H1 (cell line): ENCODE results near the gene WNT7A. TPM values are rescaled to one million over a fixed set of nuclear protein-coding genes. Genes with fewer than 3 reads are reported as not detected.

ENCODE experiments used
- CTCF ChIA-PET: fragments of 300-600 bp; sonication (Branson Sonifier 250); formaldehyde crosslinking; loops from one replicate; lab custom pipeline; 2021; ENCODE audit not compliant: partially characterized antibody; lab: Charles Lee
- POLR2A ChIA-PET: fragments of 300-600 bp; sonication (Branson Sonifier 250); formaldehyde crosslinking; loops from one replicate; lab custom pipeline; 2021; ENCODE audit warnings: inconsistent platforms; ENCODE audit not compliant: partially characterized antibody; lab: Charles Lee
- DNase-seq, 2 experiments: peaks; one replicate each; pipeline versions ENCODE4 v3.0.0 to v3.0.0-alpha.2; 2010 to 2022; ENCODE audit warnings: low spot score in 2 of 2, low read depth in 1 of 2, mixed read lengths in 1 of 2
- FAIRE-seq: peaks from 2 replicates; lab custom pipeline; 2011; peaks lifted over from hg19 to GRCh38; lab: Jason Lieb, UNC
- H2AFZ ChIP-seq: 2 replicates; pipeline ENCODE4 v1.8.1; 2012; ENCODE audit warnings: low read length, inconsistent platforms
- H2AK5ac ChIP-seq: 2 replicates; pipeline ENCODE4 v1.6.1; 2013; ENCODE audit warnings: low read depth, low read length
- H2BK120ac ChIP-seq: replicated peaks from 2 replicates; pipeline ENCODE3; 2013; ENCODE audit warnings: low read depth, low read length, inconsistent platforms
- H2BK12ac ChIP-seq: 2 replicates; pipeline ENCODE4 v1.6.1; 2013; ENCODE audit warnings: low read depth, low read length
- H2BK15ac ChIP-seq: 2 replicates; pipeline ENCODE4 v1.6.1; 2013; ENCODE audit warnings: low read length
- H2BK20ac ChIP-seq: 2 replicates; pipeline ENCODE4 v1.6.1; 2013; ENCODE audit warnings: low read length
- H2BK5ac ChIP-seq: 2 replicates; pipeline ENCODE4 v1.6.1; 2013; ENCODE audit warnings: low read depth, low read length
- H3K14ac ChIP-seq: 2 replicates; pipeline ENCODE4 v1.6.1; 2013; ENCODE audit warnings: inconsistent platforms; ENCODE audit not compliant: insufficient read length
- H3K18ac ChIP-seq: 2 replicates; pipeline ENCODE4 v1.6.1; 2013; ENCODE audit warnings: low read length; ENCODE audit errors: extremely low read depth
- H3K23ac ChIP-seq: 2 replicates; pipeline ENCODE4 v1.6.1; 2013; ENCODE audit warnings: inconsistent platforms; ENCODE audit not compliant: insufficient read length
- H3K23me2 ChIP-seq: 2 replicates; pipeline ENCODE4 v1.6.1; 2013; ENCODE audit warnings: low read depth, low read length
- H3K27ac ChIP-seq: 2 replicates; pipeline ENCODE4 v1.6.1; 2011; ENCODE audit warnings: low read depth, low read length, inconsistent platforms
- H3K27me3 ChIP-seq, 4 experiments: replicated peaks in 1 of 4; 1 replicate in 1 of 4; 2 replicates in 3 of 4; pipeline versions ENCODE4 v1.6.1 to v1.8.1; 2011 to 2013; ENCODE audit warnings: low read length in 3 of 4, mild to moderate bottlenecking in 3 of 4, inconsistent platforms in 2 of 4, mixed read lengths in 2 of 4, moderate library complexity in 1 of 4; ENCODE audit not compliant: control insufficient read depth in 3 of 4, insufficient read depth in 3 of 4; ENCODE audit errors: extremely low read depth in 1 of 4
- H3K36me3 ChIP-seq, 4 experiments: 2 replicates each; pipeline versions ENCODE4 v1.6.1 to v1.8.1; 2011 to 2013; ENCODE audit warnings: mild to moderate bottlenecking in 4 of 4, low read length in 3 of 4, moderate library complexity in 2 of 4, control low read depth in 1 of 4, inconsistent platforms in 1 of 4; ENCODE audit not compliant: insufficient read depth in 4 of 4, control insufficient read depth in 2 of 4
- H3K4ac ChIP-seq: replicated peaks from 2 replicates; pipeline ENCODE3; 2013; ENCODE audit warnings: low read length, low read depth, mixed read lengths, inconsistent platforms; ENCODE audit not compliant: insufficient read length
- H3K4me1 ChIP-seq, 4 experiments: replicated peaks in 1 of 4; 1 replicate in 1 of 4; 2 replicates in 3 of 4; pipeline versions ENCODE4 v1.6.1 to v1.8.1; 2011 to 2013; ENCODE audit warnings: low read length in 3 of 4, inconsistent platforms in 2 of 4, mixed read lengths in 1 of 4; ENCODE audit not compliant: insufficient read depth in 4 of 4, control insufficient read depth in 3 of 4
- H3K4me2 ChIP-seq, 2 experiments: 2 replicates each; pipeline versions ENCODE4 v1.6.1 to v1.8.1; 2011 to 2013; ENCODE audit warnings: low read depth in 2 of 2, low read length in 2 of 2, control low read depth in 1 of 2, inconsistent platforms in 1 of 2, mild to moderate bottlenecking in 1 of 2; ENCODE audit not compliant: insufficient read depth in 1 of 2
- H3K4me3 ChIP-seq, 4 experiments: fragments of 200-600, 300-600 bp in 1 of 4; sonication (generic), shearing (Covaris generic), sonication (Bioruptor Twin) in 1 of 4; 2 replicates each; pipeline versions ENCODE4 v1.5.1 to v1.8.1; 2011 to 2016; ENCODE audit warnings: low read length in 4 of 4, low read depth in 3 of 4, control low read depth in 2 of 4, inconsistent platforms in 2 of 4, mild to moderate bottlenecking in 2 of 4, mixed read lengths in 1 of 4, moderate library complexity in 1 of 4; ENCODE audit not compliant: insufficient read depth in 2 of 4; ENCODE audit errors: extremely low read depth in 1 of 4
- H3K56ac ChIP-seq: replicated peaks from 2 replicates; pipeline ENCODE3; 2013; ENCODE audit warnings: low read depth, mild to moderate bottlenecking, mixed read lengths, low read length, inconsistent platforms; ENCODE audit not compliant: insufficient read length
- H3K79me1 ChIP-seq: 2 replicates; pipeline ENCODE4 v1.6.1; 2013; ENCODE audit warnings: low read depth, low read length, control low read depth
- H3K79me2 ChIP-seq, 2 experiments: 2 replicates each; pipeline versions ENCODE4 v1.6.1 to v1.8.1; 2012 to 2013; ENCODE audit warnings: low read length in 2 of 2, mild to moderate bottlenecking in 2 of 2, inconsistent platforms in 1 of 2; ENCODE audit not compliant: insufficient read depth in 2 of 2, control insufficient read depth in 1 of 2
- H3K9ac ChIP-seq, 4 experiments: replicated peaks in 1 of 4; 1 replicate in 1 of 4; 2 replicates in 3 of 4; pipeline versions ENCODE4 v1.6.1 to v1.8.1; 2011 to 2013; ENCODE audit warnings: low read depth in 3 of 4, low read length in 3 of 4, control low read depth in 2 of 4, mild to moderate bottlenecking in 2 of 4, moderate library complexity in 2 of 4, inconsistent platforms in 1 of 4; ENCODE audit errors: extremely low read depth in 1 of 4
- H3K9me3 ChIP-seq, 2 experiments: 2 replicates each; pipeline versions ENCODE4 v1.6.1 to v1.8.1; 2012 to 2013; ENCODE audit warnings: mild to moderate bottlenecking in 2 of 2, moderate library complexity in 2 of 2, control low read depth in 1 of 2, inconsistent platforms in 1 of 2, low read depth in 1 of 2, low read length in 1 of 2, mixed read lengths in 1 of 2; ENCODE audit not compliant: insufficient read depth in 2 of 2
- H4K20me1 ChIP-seq, 2 experiments: replicated peaks in 1 of 2; 2 replicates each; pipeline versions ENCODE3 to v1.8.1; 2011 to 2013; ENCODE audit warnings: inconsistent platforms in 2 of 2, low read length in 2 of 2, mild to moderate bottlenecking in 1 of 2; ENCODE audit not compliant: insufficient read depth in 2 of 2, control insufficient read depth in 1 of 2
- H4K5ac ChIP-seq: 2 replicates; pipeline ENCODE4 v1.6.1; 2013; ENCODE audit warnings: low read length, low read depth, mixed read lengths, inconsistent platforms; ENCODE audit not compliant: insufficient read length
- H4K8ac ChIP-seq: 2 replicates; pipeline ENCODE4 v1.8.0; 2013; ENCODE audit warnings: mild to moderate bottlenecking, moderate library complexity, low read length, inconsistent platforms; ENCODE audit not compliant: insufficient read depth; ENCODE audit errors: extremely low read depth
- H4K91ac ChIP-seq: replicated peaks from 2 replicates; pipeline ENCODE3; 2013; ENCODE audit warnings: low read length, mixed read lengths, inconsistent platforms; ENCODE audit not compliant: insufficient read length
- CHD1 ChIP-seq: IDR thresholded peaks from 2 replicates; pipeline ENCODE4 v1.6.1; 2012; ENCODE audit warnings: low read depth, low read length, improper control_type of control experiment
- CHD2 ChIP-seq: IDR thresholded peaks from 2 replicates; pipeline ENCODE4 v1.6.1; 2012; ENCODE audit warnings: low read length, improper control_type of control experiment
- E2F6 ChIP-seq: IDR thresholded peaks from 2 replicates; pipeline ENCODE4 v1.6.1; 2012; ENCODE audit warnings: inconsistent platforms
- EZH2 ChIP-seq: fragments of 200-600 bp; sonication (generic); IDR thresholded peaks from 2 replicates; pipeline ENCODE4 v1.7.1; 2012; ENCODE audit warnings: low read depth, mild to moderate bottlenecking, moderate library complexity, low read length, inconsistent platforms; ENCODE audit not compliant: severe bottlenecking
- MAX ChIP-seq: IDR thresholded peaks from 2 replicates; pipeline ENCODE4 v1.6.1; 2012; ENCODE audit warnings: inconsistent platforms
- NANOG ChIP-seq: IDR thresholded peaks from 2 replicates; pipeline ENCODE4 v1.6.1; 2011; ENCODE audit warnings: low read length, low read depth, mild to moderate bottlenecking, inconsistent platforms; ENCODE audit not compliant: insufficient read depth, poor library complexity, severe bottlenecking
- SIRT6 ChIP-seq: IDR thresholded peaks from one replicate; pipeline ENCODE4 v1.7.1; 2012; ENCODE audit warnings: low read length, inconsistent platforms
- SP4 ChIP-seq: IDR thresholded peaks from 2 replicates; pipeline ENCODE4 v1.6.1; 2012; ENCODE audit warnings: low read length, inconsistent platforms
- TAF1 ChIP-seq: IDR thresholded peaks from 2 replicates; pipeline ENCODE4 v1.6.1; 2011; ENCODE audit warnings: mild to moderate bottlenecking, low read depth, low read length
- TCF12 ChIP-seq: IDR thresholded peaks from 2 replicates; pipeline ENCODE4 v1.6.1; 2011; ENCODE audit warnings: low read depth, mild to moderate bottlenecking, low read length
- ZNF274 ChIP-seq: IDR thresholded peaks from 2 replicates; pipeline ENCODE4 v1.7.0; 2012; ENCODE audit warnings: low read length, borderline replicate concordance; ENCODE audit errors: extremely low read depth
- WGBS, 2 experiments: shearing (Covaris generic) in 1 of 2; methylation state at CpG; one replicate each; pipeline versions ENCODE4 v1.1.6 to v1.1.7; 2013 to 2015; ENCODE audit warnings: low lambda C conversion rate in 2 of 2, mixed read lengths in 2 of 2, inconsistent platforms in 1 of 2, low coverage in 1 of 2, missing lambda C conversion rate in 1 of 2; ENCODE audit not compliant: insufficient replicate concordance in 2 of 2, insufficient coverage in 1 of 2, insufficient read length in 1 of 2; ENCODE audit errors: extremely low coverage in 1 of 2, missing lambda C conversion rate in 1 of 2; 5-methylcytosine and 5-hydroxymethylcytosine counted together
- polyA plus RNA-seq, 7 experiments: library from polyadenylated mRNA; depleted of rRNA in 3 of 7; stranded (reverse) in 5 of 7; unstranded in 2 of 7; fragments of >200 nt in 5 of 7; fragments of 200-250 nt in 2 of 7; gene quantifications; 1 replicate in 5 of 7; 2 replicates in 1 of 7; 4 replicates in 1 of 7; pipeline versions ENCODE4 v1.2.1 to v1.2.3, GENCODE V29; 2011 to 2013; ENCODE audit warnings: missing spikeins in 2 of 7, mixed read lengths in 2 of 7
- total RNA-seq: library from RNA; stranded (reverse); fragmentation: NEBNext Ultra II Directional; extraction: Animal tissue kit (Norgen Biotek cat#: 25700); gene quantifications from 2 replicates; pipeline ENCODE4 v1.2.1, GENCODE V29; 2021

The WNT7A gene
- total and polyA plus RNA-seq, 2 of the 8 experiments (the other 6 are each of a cell fraction or from before 2014, with no cell fraction given): 0.02 TPM; not detected in 1

- no peak overlapping the region for H2AFZ ChIP-seq
These were observed 15.8 kb downstream of the WNT7A start for GRCh38 chr3:13863965-13864595.

More at GRCh38 chr3:13863965-13864595, 15.8 kb downstream of the WNT7A start:
- FAIRE-seq: no peak
- Histone ChIP-seq H4K20me1 (no peaks in the 10 kb centered on the region), H3K79me2 (no peaks in the 10 kb centered on the region), H4K8ac (no peak overlapping the region), H2AK5ac (no peak overlapping the region), H3K14ac (no peak overlapping the region), H2BK12ac (no peak overlapping the region), H3K9me3 (no peaks in the 10 kb centered on the region), H4K91ac (no peak overlapping the region), H2BK20ac (no peak overlapping the region), H3K27me3 (peaks cover 0 to 6% (median 3%) of the 10 kb centered on the region in 4 experiments; a peak in 2 of 7 replicates), H3K4me1 (no peaks in the 10 kb centered on the region), H3K4me2 (no peak overlapping the region; a peak in 1 of 4 replicates), H3K56ac (no peak overlapping the region), H3K4me3 (no peak overlapping the region), H3K18ac (no peak overlapping the region), H3K23me2 (no peaks in the 10 kb centered on the region), H3K79me1 (no peaks in the 10 kb centered on the region), H3K4ac (no peak overlapping the region), H3K23ac (no peak overlapping the region), H3K27ac (no peak overlapping the region), H2BK120ac (no peak overlapping the region), H3K36me3 (no peaks in the 10 kb centered on the region), H2BK5ac (no peak overlapping the region), H2BK15ac (no peak overlapping the region), H3K9ac (no peak overlapping the region)
- DNase-seq: no peak
- POLR2A ChIA-PET: interaction anchor here (0.6 kb wide), 1 partner anchor 9 kb away, joined by 3 read pairs; no protein-coding TSS in a partner anchor
- CTCF ChIA-PET: interaction anchor here (0.6 to 4.0 kb wide), 9 partner anchors 10 to 780 kb away, joined by 3 to 19 read pairs (median 3); partner anchors contain the start of gene WNT7A
- WGBS, 2 experiments: 72% methylated on average over 10 of the region's 10 CpGs; no CpG with 5 or more reads in 1 of the 2 experiments
- TF ChIP-seq CHD2 (no peak), MAX (peak; percentile 36; the same call in 1 of the 2 replicates), SP4 (no peak), CHD1 (no peak), EZH2 (no peak), TCF12 (no peak), TAF1 (no peak), NANOG (no peak), E2F6 (peak; percentile 66), ZNF274 (no peak), SIRT6 (no peak)
- TF ChIP-seq, all 59 proteins: peak for 2
- H4K5ac ChIP-seq: no peak overlapping the region
